Right cardiac atrium (tissue), 5 donors: ENCODE data around the gene HSPBP1. TPM values are rescaled to one million over a fixed set of nuclear protein-coding genes. Genes with fewer than 3 reads are reported as not detected.
"Not testable (repeated sequence)": the region's sequence is repeated elsewhere in the genome, so short reads cannot be mapped to it uniquely, and the experiment has no call there.

Source experiments
- ATAC-seq, 2 donors: fragments of 200-7000 bp; cut with Tn5 transposase; one replicate each; pipeline versions ENCODE4 v1.8.0 to v1.9.1; 2020; ENCODE audit warnings: moderate library complexity in 2 of 2, mild to moderate bottlenecking in 1 of 2
- DNase-seq, 3 donors: peaks; one replicate each; pipeline ENCODE4 v3.0.0-alpha.2; 2020
- H3K27ac ChIP-seq: one replicate; pipeline ENCODE4 v1.5.1; 2013; ENCODE audit warnings: mild to moderate bottlenecking, low read length, control low read depth, moderate library complexity
- H3K27me3 ChIP-seq: one replicate; pipeline ENCODE4 v1.6.1; 2013; ENCODE audit not compliant: control insufficient read depth, insufficient read depth
- H3K4me1 ChIP-seq: one replicate; pipeline ENCODE4 v1.6.1; 2013; ENCODE audit warnings: low read length; ENCODE audit not compliant: control insufficient read depth, insufficient read depth
- H3K4me3 ChIP-seq: one replicate; pipeline ENCODE4 v1.5.1; 2013; ENCODE audit warnings: low read length, control low read depth
- H3K9me3 ChIP-seq: one replicate; pipeline ENCODE4 v1.6.1; 2013; ENCODE audit warnings: low read length; ENCODE audit not compliant: control insufficient read depth
- WGBS: extraction: QIAGEN DNeasy Blood & Tissue Kit; methylation state at CpG from one replicate; pipeline ENCODE4 v1.1.7; 2013; 5-methylcytosine and 5-hydroxymethylcytosine counted together
- intact Hi-C, 4 donors: fragments of 100-400 bp; cut with DNase I; formaldehyde crosslinking; loops; one replicate each; pipeline versions ENCODE4 v1.11.0 to v1.14.0; 2022 to 2023
- polyA plus RNA-seq: library from polyadenylated mRNA; stranded (reverse); fragments of 200-250 nt; gene quantifications from one replicate; pipeline ENCODE4 v1.2.3, GENCODE V29; 2013
- total RNA-seq, 4 donors: library from RNA; stranded (reverse); fragmentation: NEBNext Ultra II Directional; extraction: Animal tissue kit (Norgen Biotek cat#: 25700); gene quantifications; one replicate each; pipeline ENCODE4 v1.2.1, GENCODE V29; 2021
- donor health status: healthy with polysubstance abuse.
- donor health status: DM: no; HTN: yes; CAD: no.
- donor health status: DM: no; HTN: no; CAD: no.
- donor health status: DM: no; HTN: yes; CAD: no; lungs with severe emphysema.
- donor health status: DM: yes; HTN: yes; CAD: no.

The HSPBP1 gene
- total and polyA plus RNA-seq, 5 donors = 27.7 to 48.0 (median 33.4) TPM

DNA sequence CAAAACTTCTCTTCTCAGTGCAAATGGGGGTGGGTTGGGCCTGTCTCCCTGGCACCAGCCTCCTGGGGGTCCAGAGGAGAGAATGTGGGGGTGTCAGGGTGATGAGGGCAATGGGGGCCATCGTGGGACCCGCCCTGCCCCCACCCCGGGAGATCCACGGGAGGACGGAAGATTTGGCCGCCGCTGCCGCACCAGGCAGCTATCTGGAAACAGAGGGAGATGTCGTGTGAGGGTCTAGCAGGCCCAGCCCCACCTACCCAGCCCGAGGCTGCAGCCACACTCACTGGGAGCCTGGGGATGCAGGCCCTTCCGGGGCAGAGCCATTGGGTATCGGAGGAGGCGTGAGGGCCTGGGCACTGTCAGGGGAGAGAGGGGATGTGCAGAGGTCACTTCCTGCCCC lies 49.6 kb downstream of the HSPBP1 start:
- Histone ChIP-seq H3K9me3 (no peaks in the 10 kb centered on the region), H3K27me3 (no peaks in the 10 kb centered on the region), H3K4me3 (no peak overlapping the region), H3K4me1 (no peaks in the 10 kb centered on the region), H3K27ac (no peak overlapping the region)
- ATAC-seq (no peak), DNase-seq (no peak)
- WGBS = 79% methylated on average over 13 of the region's 13 CpGs
- intact Hi-C loops = no loop called here

DNA sequence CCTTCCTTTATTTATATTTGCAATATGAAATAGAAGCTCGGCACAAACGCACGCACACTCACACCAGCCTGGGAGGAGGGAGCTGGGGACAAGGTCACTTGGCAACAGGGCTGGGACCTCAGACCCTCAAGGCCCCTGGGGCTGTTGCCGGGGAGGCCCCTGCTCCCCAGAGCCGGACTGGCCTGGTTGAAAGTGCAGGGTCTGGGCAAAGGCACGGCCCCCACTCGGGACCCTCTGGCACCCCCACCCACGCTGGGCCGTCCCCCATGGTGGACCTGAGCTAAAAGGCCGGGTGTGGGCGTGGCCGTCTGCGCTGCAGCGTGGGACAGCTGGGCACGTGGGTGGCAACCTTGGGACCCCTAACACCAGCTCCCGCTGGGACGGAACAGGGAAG lies 50.1 kb downstream of the HSPBP1 start:
- WGBS = 84% methylated on average over 17 of the region's 17 CpGs
- no peak overlapping the region for H3K27ac ChIP-seq
- H3K4me1 ChIP-seq = no peaks in the 10 kb centered on the region
- DNase-seq (no peak), ATAC-seq (no peak)
- H3K9me3 ChIP-seq = no peaks in the 10 kb centered on the region
- intact Hi-C loops = no loop called here
- no peak overlapping the region for H3K4me3 ChIP-seq
- no peaks in the 10 kb centered on the region for H3K27me3 ChIP-seq

DNA sequence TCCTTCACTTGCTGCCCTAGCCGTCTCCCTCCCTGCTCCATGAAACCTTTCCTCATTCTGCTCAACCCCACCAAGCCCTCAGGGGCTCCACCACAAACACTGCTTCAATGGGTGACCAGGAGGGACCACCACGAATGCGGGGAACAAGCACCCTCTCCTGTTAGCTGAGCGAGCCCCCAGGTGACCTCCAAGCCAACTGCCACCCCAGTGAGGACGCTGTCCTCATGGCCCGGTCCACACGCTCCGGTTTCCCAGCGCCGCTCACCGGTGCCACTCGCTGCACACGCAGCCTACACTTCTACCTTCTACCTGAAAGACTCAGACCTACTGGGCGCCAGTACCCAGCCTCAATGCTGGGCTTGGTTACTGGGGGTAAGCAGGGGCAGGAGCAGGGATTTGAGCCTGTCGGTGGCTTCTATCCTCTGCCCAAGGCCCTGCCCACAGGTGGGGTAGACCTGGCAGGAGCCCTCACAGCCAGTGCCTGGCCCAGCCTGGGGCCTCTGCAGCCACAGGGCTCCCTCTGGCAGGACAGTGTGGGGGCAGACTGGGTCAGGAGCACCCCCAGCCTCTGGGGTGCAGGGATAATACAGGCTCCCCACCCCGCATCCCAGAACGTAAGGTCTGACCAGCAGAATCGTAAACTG lies 50.6 kb downstream of the HSPBP1 start:
- Histone ChIP-seq H3K27me3 (no peaks in the 10 kb centered on the region), H3K4me1 (no peaks in the 10 kb centered on the region), H3K27ac (no peak overlapping the region), H3K4me3 (no peak overlapping the region), H3K9me3 (no peaks in the 10 kb centered on the region)
- intact Hi-C loops = no loop called here
- ATAC-seq = no peak
- no peak for DNase-seq
- WGBS = 93% methylated on average over 18 of the region's 18 CpGs

DNA sequence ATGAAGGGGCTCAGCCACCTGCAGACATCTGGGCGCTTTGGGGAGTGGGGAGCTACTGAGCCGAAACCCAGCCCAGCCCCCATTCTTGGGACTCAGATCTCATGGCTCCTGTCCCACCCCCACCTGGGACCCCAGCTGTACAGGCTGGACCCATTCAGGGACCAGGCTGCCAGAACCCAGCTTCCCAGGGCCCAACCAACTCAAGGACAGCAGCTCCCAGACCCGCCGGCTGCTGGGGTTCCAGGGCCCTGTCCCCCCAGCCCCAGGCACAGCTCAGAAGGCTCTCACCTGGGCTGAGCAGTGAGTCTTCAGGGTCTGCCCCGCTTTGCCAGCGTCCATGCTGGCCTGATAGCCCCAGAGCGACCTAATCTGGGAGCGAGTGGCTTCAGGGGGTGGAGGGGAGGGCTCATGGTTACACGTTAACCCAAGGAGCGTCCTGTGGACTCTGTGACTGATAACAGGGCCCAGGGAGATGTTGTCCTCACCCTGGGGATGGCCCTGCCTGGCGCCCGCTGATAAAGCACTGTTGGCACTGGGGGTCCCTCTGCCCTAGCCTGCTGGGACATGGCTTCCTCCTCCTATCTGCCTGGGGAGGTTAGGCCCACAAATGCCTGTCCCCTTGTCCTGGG lies 51.4 kb downstream of the HSPBP1 start, which contains the start of gene TMEM86B:
TSS of gene TMEM86B (minus strand) at position 361 of the 629 bp plus-strand sequence. CDS start at position 339, 22 bp downstream.
- WGBS = 72% methylated on average over 12 of the region's 12 CpGs
- Histone ChIP-seq H3K27me3 (no peaks in the 10 kb centered on the region), H3K9me3 (no peaks in the 10 kb centered on the region), H3K27ac (no peak within 1 kb of the TSS), H3K4me3 (no peak within 1 kb of the TSS), H3K4me1 (no peaks in the 10 kb centered on the region)
- intact Hi-C loops = no loop called here
- ATAC-seq = no peak
- DNase-seq = no peak

DNA sequence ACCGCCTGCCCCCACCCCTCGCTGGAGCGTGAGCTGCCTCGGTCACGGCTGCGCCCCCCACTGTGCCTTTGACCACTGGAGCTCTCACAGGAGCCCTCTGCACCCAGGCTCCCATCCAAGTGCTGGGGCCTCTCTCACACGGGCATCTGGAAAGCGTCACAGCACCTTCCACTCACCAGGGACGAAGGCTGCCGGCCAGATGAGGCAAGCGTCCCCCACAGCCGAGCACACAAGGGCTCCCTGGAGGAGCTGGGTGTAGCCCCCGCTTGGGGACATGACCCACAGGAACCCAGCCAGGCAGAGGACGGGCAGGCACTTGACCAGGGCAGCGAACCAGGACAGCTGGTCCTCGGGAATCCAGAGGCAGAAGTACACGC lies 51.9 kb downstream of the HSPBP1 start:
- H3K27me3 ChIP-seq = no peaks in the 10 kb centered on the region
- WGBS = 53% methylated on average over 17 of the region's 17 CpGs
- no peaks in the 10 kb centered on the region for H3K9me3 ChIP-seq
- no peak overlapping the region for H3K27ac ChIP-seq
- H3K4me1 ChIP-seq = no peaks in the 10 kb centered on the region
- no peak overlapping the region for H3K4me3 ChIP-seq
- no peak for DNase-seq
- ATAC-seq = peak; percentile 9 to 17
- intact Hi-C loops = no loop called here

DNA sequence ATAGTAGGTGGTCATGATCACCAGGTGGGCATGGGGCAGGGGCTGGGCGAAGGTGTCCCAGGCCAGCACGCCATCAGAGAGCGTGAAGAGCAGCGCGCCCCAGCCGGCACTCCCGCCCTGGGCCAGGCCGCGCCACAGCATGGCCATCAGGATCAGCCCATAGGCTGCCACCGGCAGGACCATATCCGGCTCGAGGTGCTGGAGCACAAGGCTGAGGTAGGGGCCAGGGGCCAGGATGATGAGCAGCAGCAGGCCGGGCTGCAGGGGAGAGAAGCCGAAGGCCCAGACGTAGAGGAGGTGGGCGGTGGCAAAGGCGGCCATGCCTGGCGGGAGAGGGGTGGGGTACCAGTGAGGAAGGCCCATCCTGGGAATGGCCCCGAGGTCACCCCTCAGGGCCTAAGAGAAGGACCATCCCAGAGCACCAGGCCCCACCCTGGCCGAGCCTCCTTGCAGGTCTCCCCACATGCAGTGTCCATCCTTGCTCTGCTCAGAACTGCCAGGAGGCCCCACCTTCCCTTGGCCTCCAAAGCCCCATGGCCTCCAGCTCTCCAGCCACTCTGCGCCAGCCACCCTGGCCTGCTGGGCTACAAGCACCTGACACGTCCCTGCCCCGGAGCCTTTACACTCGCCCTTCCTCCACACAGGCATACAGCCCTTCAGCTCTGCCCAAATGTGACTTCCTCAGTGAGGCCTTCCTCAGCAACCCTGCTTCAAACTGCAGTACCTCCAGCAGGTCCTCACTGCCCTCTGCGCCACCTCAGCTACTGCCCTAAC lies 52.5 kb downstream of the HSPBP1 start:
- peak in 1 of 2 donors; percentile 2 for ATAC-seq
- H3K4me3 ChIP-seq = no peak overlapping the region
- DNase-seq = no peak

DNA sequence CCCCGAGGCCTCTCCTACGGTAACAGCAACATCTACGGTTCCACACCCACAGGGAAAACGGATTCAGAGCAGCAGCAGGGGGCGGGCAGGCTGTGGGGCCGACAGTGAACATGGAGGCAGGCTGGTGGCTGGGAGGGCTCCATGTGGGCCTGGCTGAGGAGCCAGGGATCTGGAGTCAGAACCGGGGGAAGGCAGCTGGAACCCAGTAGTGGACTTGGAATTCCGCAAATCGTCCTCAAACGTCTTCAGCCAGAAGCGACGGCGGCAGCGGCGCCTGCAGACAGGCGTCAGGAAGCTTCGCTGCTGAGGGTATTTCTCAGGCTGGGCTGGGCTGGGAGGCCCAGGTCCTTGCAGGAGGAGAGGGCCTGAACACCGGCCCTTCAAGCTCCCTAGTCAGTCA lies 53.1 kb downstream of the HSPBP1 start:
- intact Hi-C loops = no loop called here
- no peak for DNase-seq
- no peak overlapping the region for H3K4me3 ChIP-seq
- ATAC-seq = no peak
- no peak overlapping the region for H3K27ac ChIP-seq
- WGBS = 76% methylated on average over 18 of the region's 18 CpGs
- no peaks in the 10 kb centered on the region for H3K9me3 ChIP-seq
- no peaks in the 10 kb centered on the region for H3K4me1 ChIP-seq
- H3K27me3 ChIP-seq = no peaks in the 10 kb centered on the region

More for the DNA sequence above, 52.5 kb downstream of the HSPBP1 start:
- 87% methylated on average over 25 of the region's 25 CpGs for WGBS
- H3K4me1 ChIP-seq = no peaks in the 10 kb centered on the region
- no peak overlapping the region for H3K27ac ChIP-seq
- intact Hi-C loops = no loop called here
- H3K9me3 ChIP-seq = no peaks in the 10 kb centered on the region
- H3K27me3 ChIP-seq = no peaks in the 10 kb centered on the region

DNA sequence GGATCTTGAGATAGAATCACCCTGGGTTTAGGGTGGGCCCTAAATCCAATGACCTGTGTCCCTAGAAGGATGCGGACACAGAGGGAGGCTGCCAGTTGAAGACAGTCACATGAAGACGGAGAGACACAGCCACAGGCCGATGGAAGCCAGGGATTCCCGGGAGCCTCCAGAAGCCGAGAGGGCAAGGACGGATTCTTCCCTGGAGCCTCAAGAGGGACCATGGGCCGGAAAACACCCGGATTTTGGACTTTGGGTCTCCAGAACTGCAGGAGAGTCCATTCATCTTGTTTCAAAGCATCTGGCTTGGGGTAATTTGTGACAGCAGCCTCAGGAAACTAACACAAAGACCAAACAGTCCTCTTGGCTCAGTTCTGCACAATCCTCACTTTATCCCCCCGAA lies 53.6 kb downstream of the HSPBP1 start:
- intact Hi-C loops = no loop called here

DNA sequence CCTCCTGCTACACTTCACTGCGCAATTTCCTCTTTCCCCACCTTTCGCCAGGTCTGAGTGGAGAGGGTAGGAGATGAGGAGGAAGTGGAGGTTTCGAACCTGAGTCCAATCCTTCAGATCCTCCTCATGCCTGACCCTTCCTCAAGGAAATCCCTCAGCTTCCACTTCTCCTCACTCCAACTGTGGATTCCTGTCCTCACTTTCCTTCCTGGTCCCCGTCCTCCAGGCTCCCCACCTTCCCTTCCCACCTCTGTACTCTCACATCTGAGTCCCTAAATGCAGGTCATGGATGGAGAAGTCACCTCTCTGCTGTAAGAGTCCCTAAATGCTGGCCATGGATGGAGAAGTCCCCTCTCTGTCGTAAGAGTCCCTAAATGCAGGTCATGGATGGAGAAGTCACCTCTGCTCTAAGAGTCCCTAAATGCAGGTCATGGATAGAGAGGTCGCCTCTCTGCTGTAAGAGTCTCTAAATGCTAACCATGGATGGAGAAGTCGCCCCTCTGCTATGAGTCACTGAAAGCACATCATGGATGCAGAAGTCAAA lies 54.4 kb downstream of the HSPBP1 start:
- H3K9me3 ChIP-seq = no peaks in the 10 kb centered on the region
- intact Hi-C loops = no loop called here
- DNase-seq (no peak), ATAC-seq (no peak)
- WGBS = 89% methylated on average over 7 of the region's 7 CpGs
- H3K27me3 ChIP-seq = no peaks in the 10 kb centered on the region
- no peaks in the 10 kb centered on the region for H3K4me1 ChIP-seq
- no peak overlapping the region for H3K4me3 ChIP-seq
- no peak overlapping the region for H3K27ac ChIP-seq

More for the DNA sequence above, 53.6 kb downstream of the HSPBP1 start:
- 83% methylated on average over 9 of the region's 9 CpGs for WGBS
- no peaks in the 10 kb centered on the region for H3K27me3 ChIP-seq
- H3K9me3 ChIP-seq = no peaks in the 10 kb centered on the region
- no peak overlapping the region for H3K27ac ChIP-seq
- no peaks in the 10 kb centered on the region for H3K4me1 ChIP-seq
- DNase-seq = no peak
- no peak for ATAC-seq
- H3K4me3 ChIP-seq = no peak overlapping the region

DNA sequence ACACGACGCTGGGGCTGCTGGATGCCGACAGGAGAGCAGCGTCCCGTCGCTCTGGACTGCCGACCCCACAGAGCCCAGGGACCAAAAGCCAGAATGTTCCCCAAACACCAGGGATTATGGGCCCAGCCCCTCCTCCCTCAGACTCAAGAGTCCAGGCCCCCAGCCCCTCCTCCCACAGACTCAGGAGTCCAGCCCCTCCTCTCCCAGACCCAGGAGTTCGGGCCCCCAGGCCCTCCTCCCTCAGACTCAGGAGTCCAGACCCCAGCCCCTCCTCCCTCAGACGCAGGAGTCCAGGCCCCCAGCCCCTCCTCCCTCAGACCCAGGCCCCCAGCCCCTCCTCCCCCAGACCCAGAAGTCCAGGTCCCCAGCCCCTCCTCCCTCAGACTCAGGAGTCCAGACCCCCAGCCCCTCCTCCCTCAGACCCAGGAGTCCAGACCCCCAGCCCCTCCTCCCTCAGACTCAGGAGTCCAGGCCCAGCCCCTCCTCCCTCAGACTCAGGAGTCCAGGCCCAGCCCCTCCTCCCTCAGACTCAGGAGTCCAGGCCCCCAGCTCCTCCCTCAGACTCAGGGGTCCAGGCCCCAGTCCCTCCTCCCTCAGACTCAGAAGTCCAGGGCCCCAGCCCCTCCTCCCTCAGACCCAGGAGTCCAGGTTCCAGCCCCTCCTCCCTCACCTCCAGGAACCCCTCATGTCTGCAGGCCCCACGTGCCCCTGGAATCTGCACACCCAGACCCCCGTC lies 55.1 kb downstream of the HSPBP1 start:
- ATAC-seq, H3K9me3 ChIP-seq, DNase-seq, H3K27ac ChIP-seq, H3K27me3 ChIP-seq, intact Hi-C loops, H3K4me3 ChIP-seq, H3K4me1 ChIP-seq: not testable (repeated sequence)
- 62% methylated on average over 11 of the region's 11 CpGs for WGBS
